Choroid plexus epithelial cell (primary cell): ENCODE results near the gene DUOXA2.
A peak's percentile ranks its signal among the peaks of the same experiment; 100 is the strongest.
"Not testable (repeated sequence)": the region's sequence is repeated elsewhere in the genome, so short reads cannot be mapped to it uniquely, and the experiment has no call there.

ENCODE experiments used
- DNase-seq: peaks from one replicate; pipeline ENCODE4 v3.0.0-alpha.2; 2010; ENCODE audit warnings: low read depth
- H3K4me3 ChIP-seq: 2 replicates; pipeline ENCODE4 v1.5.1; 2011; ENCODE audit warnings: low read depth, mild to moderate bottlenecking, control low read depth, low read length, moderate library complexity
- TF ChIP-seq, protein P1 (sequence below): conservative IDR thresholded peaks from 2 replicates; pipeline ENCODE4 v1.5.1; 2011; ENCODE audit warnings: low read depth, mild to moderate bottlenecking, control low read depth, inconsistent platforms, low read length, moderate library complexity

The DUOXA2 gene

DNA sequence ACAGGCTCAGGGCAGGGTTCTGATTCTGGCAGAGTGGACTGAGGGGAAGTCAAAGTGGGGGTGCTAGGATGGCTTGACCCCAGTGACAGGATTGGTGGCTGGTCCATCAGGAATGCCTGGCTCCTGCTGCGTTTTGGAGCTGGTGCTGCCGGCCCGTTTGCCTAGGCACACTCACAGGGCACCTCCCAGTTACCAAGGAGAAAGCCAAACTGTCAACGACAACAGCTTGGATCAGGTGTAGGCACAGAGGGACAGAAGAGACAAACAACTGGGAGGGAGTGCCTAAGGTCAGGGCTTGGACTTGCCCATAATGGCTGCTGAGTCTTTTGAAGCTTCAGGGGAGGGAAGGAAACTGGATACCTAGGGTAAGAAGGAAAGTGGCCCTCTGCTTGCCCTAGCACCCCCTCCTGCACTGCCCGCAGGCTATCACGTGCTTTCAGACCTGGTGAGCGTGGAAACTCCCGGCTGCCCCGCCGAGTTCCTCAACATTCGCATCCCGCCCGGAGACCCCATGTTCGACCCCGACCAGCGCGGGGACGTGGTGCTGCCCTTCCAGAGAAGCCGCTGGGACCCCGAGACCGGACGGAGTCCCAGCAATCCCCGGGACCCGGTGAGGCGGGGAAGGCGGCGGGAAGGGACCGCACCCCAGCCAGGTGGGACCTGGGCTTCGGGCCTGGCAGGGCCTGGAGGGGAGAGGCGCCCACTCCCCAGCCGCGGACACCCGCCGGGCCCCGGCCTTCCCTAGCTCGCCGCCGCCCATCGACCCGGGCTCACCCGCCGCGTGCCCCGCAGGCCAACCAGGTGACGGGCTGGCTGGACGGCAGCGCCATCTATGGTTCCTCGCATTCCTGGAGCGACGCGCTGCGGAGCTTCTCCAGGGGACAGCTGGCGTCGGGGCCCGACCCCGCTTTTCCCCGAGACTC is 20.8 kb downstream of the DUOXA2 start:
- no peak for DNase-seq
- H3K4me3 ChIP-seq: no peak overlapping the region
- TF ChIP-seq, protein P1, sequence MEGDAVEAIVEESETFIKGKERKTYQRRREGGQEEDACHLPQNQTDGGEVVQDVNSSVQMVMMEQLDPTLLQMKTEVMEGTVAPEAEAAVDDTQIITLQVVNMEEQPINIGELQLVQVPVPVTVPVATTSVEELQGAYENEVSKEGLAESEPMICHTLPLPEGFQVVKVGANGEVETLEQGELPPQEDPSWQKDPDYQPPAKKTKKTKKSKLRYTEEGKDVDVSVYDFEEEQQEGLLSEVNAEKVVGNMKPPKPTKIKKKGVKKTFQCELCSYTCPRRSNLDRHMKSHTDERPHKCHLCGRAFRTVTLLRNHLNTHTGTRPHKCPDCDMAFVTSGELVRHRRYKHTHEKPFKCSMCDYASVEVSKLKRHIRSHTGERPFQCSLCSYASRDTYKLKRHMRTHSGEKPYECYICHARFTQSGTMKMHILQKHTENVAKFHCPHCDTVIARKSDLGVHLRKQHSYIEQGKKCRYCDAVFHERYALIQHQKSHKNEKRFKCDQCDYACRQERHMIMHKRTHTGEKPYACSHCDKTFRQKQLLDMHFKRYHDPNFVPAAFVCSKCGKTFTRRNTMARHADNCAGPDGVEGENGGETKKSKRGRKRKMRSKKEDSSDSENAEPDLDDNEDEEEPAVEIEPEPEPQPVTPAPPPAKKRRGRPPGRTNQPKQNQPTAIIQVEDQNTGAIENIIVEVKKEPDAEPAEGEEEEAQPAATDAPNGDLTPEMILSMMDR: no peak

GRCh38 chr15:45135705-45136377 is 21.7 kb downstream of the DUOXA2 start:
- H3K4me3 ChIP-seq, DNase-seq: not testable (repeated sequence)

GRCh38 chr15:45136378-45136764 is 22.2 kb downstream of the DUOXA2 start:
- H3K4me3 ChIP-seq: no peak overlapping the region
- TF ChIP-seq, protein P1: peak; percentile 41
- DNase-seq: no peak

DNA sequence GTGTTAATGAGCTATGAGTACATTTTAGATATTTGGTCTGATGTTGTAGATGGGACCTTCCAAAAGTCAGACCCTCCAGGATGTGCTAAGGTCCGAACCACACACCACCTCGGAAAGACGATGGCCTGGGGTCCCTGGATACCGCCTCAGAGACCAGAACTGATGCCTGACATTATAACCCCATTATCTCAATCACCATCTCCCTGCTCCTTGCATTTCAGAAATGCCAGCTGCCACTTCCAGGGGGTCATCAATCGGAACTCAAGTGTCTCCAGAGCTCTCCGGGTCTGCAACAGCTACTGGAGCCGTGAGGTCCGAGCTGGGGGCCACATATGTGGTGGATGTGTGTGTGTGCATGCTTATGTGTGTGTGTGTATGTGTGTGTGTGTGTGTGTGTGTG is 23.6 kb downstream of the DUOXA2 start:
- DNase-seq: no peak
- TF ChIP-seq, protein P1: no peak
- H3K4me3 ChIP-seq: no peak overlapping the region

DNA sequence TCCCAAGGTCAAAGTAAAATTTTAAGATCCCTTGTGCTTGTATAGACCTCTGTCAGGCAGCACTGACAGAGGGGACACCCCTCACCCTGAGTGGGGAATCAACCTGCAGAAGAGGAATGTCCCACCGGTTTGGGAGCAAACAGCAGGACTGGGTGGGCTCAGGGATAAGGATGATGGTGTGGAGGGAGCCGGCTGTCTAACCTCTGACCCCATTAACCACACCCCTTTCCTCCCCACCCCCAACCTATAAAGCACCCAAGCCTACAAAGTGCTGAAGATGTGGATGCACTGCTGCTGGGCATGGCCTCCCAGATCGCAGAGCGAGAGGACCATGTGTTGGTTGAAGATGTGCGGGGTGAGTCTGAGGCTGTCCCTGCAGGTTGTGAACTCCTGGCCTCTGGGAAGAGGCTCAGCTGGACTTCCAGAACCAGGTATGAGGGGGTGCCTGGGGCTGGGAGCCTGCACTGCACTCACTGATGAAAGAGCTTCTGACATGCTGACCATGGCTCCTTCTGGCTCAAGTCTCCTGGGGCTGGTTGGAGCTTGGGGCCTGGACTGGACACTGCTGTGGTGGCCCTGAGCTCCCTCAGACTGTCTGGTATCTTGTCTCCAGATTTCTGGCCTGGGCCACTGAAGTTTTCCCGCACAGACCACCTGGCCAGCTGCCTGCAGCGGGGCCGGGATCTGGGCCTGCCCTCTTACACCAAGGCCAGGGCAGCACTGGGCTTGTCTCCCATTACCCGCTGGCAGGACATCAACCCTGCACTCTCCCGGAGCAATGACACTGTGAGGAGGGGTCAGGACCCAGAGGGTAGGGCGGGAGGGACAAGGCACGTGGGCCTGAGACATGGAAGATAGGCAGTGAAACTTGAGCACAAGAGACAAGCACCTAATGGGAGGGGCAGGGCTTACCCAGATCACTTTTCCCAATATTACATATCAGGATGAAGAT is 25.0 kb downstream of the DUOXA2 start:
- TF ChIP-seq, protein P1: no peak
- DNase-seq: no peak
- H3K4me3 ChIP-seq: no peak overlapping the region

- no peak overlapping the region for H3K4me3 ChIP-seq
- DNase-seq: no peak
- TF ChIP-seq, protein P1: no peak
Observed at GRCh38 chr15:45139770-45140169, 25.6 kb downstream of the DUOXA2 start.

GRCh38 chr15:45140557-45141250 is 26.6 kb downstream of the DUOXA2 start:
- H3K4me3 ChIP-seq: no peak overlapping the region
- TF ChIP-seq, protein P1: no peak
- no peak for DNase-seq
